IMR-90 (cell line): Measurements from ENCODE around the gene RIC8B. TPM values are rescaled to one million over a fixed set of nuclear protein-coding genes. Genes with fewer than 3 reads are reported as not detected.

Experiments used
- ATAC-seq: fragments of 200-7000 bp; cut with Tn5 transposase; 2 replicates; pipeline ENCODE4 v1.9.1; 2020; ENCODE audit warnings: low read depth, mild to moderate bottlenecking, moderate library complexity
- BruUV-seq: library from RNA; stranded (reverse); fragments of 400-500 nt; replicated peaks from 2 replicates; lab custom pipeline; 2021; lab: Mats Ljungman, UMichigan
- CTCF ChIA-PET: fragments of 300-600 bp; formaldehyde crosslinking; extraction: SDS; loops from one replicate; lab custom pipeline; 2021; ENCODE audit warnings: antibody characterized with exemption; lab: Yijun Ruan, JAX
- POLR2A ChIA-PET: fragments of 300-600 bp; sonication (Branson Sonifier 250); formaldehyde crosslinking; loops from one replicate; lab custom pipeline; 2022; ENCODE audit warnings: antibody characterized with exemption; ENCODE audit not compliant: unreplicated experiment; lab: Charles Lee
- DNase-seq: peaks from one replicate; pipeline ENCODE4 v3.0.0; 2013
- H2AFZ ChIP-seq: replicated peaks from 2 replicates; pipeline ENCODE3; 2013; ENCODE audit warnings: low read length, mild to moderate bottlenecking; ENCODE audit not compliant: poor library complexity
- H2AK5ac ChIP-seq: 2 replicates; pipeline ENCODE4 v1.6.1; 2013; ENCODE audit warnings: low read depth, low read length, inconsistent platforms
- H2AK9ac ChIP-seq: replicated peaks from 2 replicates; pipeline ENCODE3; 2013; ENCODE audit warnings: mild to moderate bottlenecking, low read depth, low read length, moderate library complexity; ENCODE audit not compliant: poor library complexity
- H2BK120ac ChIP-seq: 2 replicates; pipeline ENCODE4 v1.6.1; 2013; ENCODE audit warnings: low read depth, low read length, inconsistent platforms
- H2BK15ac ChIP-seq: 3 replicates; pipeline ENCODE4 v1.6.1; 2013; ENCODE audit warnings: low read depth, low read length, inconsistent platforms
- H2BK20ac ChIP-seq: 2 replicates; pipeline ENCODE4 v1.6.1; 2013; ENCODE audit warnings: low read depth, mild to moderate bottlenecking, inconsistent platforms, low read length, moderate library complexity
- H2BK5ac ChIP-seq: 2 replicates; pipeline ENCODE4 v1.6.1; 2013; ENCODE audit warnings: mild to moderate bottlenecking, low read depth, low read length, inconsistent platforms; ENCODE audit not compliant: poor library complexity, severe bottlenecking
- H3K14ac ChIP-seq: replicated peaks from 2 replicates; pipeline ENCODE4 v1.6.1; 2013; ENCODE audit warnings: low read depth, low read length, inconsistent platforms
- H3K18ac ChIP-seq: 2 replicates; pipeline ENCODE4 v1.6.1; 2013; ENCODE audit warnings: low read depth, low read length, control low read depth
- H3K23ac ChIP-seq: 2 replicates; pipeline ENCODE4 v1.6.1; 2013; ENCODE audit warnings: low read depth, low read length, inconsistent platforms
- H3K27ac ChIP-seq: 2 replicates; pipeline ENCODE4 v1.5.1; 2013; ENCODE audit warnings: mild to moderate bottlenecking, control low read depth, low read length; ENCODE audit not compliant: insufficient read depth
- H3K27me3 ChIP-seq: 2 replicates; pipeline ENCODE4 v1.6.1; 2013; ENCODE audit warnings: low read length; ENCODE audit not compliant: control insufficient read depth, insufficient read depth
- H3K36me3 ChIP-seq: 2 replicates; pipeline ENCODE4 v1.6.1; 2013; ENCODE audit warnings: low read length, mixed read lengths; ENCODE audit not compliant: control insufficient read depth, insufficient read depth
- H3K4ac ChIP-seq: 2 replicates; pipeline ENCODE4 v1.6.1; 2013; ENCODE audit warnings: low read depth, low read length, inconsistent platforms
- H3K4me1 ChIP-seq: 2 replicates; pipeline ENCODE4 v1.6.1; 2013; ENCODE audit warnings: low read length, mixed read lengths; ENCODE audit not compliant: control insufficient read depth, insufficient read depth
- H3K4me2 ChIP-seq: 2 replicates; pipeline ENCODE4 v1.6.1; 2013; ENCODE audit warnings: low read depth, mild to moderate bottlenecking, control low read depth, low read length, moderate library complexity
- H3K4me3 ChIP-seq: 2 replicates; pipeline ENCODE4 v1.5.1; 2013; ENCODE audit warnings: low read depth, mild to moderate bottlenecking, control low read depth, low read length, moderate library complexity; ENCODE audit not compliant: insufficient read depth
- H3K56ac ChIP-seq: 2 replicates; pipeline ENCODE4 v1.6.1; 2013; ENCODE audit warnings: low read length, inconsistent platforms; ENCODE audit not compliant: insufficient read depth; ENCODE audit errors: extremely low read depth
- H3K79me1 ChIP-seq, 2 experiments: 2 replicates each; pipeline ENCODE4 v1.6.1; 2013; ENCODE audit warnings: low read length in 2 of 2, inconsistent platforms in 1 of 2, low read depth in 1 of 2
- H3K9ac ChIP-seq: 2 replicates; pipeline ENCODE4 v1.6.1; 2013; ENCODE audit warnings: low read depth, low read length, control low read depth
- H3K9me1 ChIP-seq: 2 replicates; pipeline ENCODE4 v1.6.1; 2013; ENCODE audit warnings: low read length, inconsistent platforms; ENCODE audit not compliant: insufficient read depth
- H3K9me3 ChIP-seq: 2 replicates; pipeline ENCODE4 v1.6.1; 2013; ENCODE audit warnings: low read length; ENCODE audit not compliant: control insufficient read depth, insufficient read depth
- H4K20me1 ChIP-seq: 2 replicates; pipeline ENCODE4 v1.6.1; 2013; ENCODE audit warnings: low read length, inconsistent platforms; ENCODE audit not compliant: insufficient read depth
- H4K5ac ChIP-seq: 2 replicates; pipeline ENCODE4 v1.6.1; 2013; ENCODE audit warnings: mild to moderate bottlenecking, low read depth, low read length, control low read depth
- H4K8ac ChIP-seq, 2 experiments: 2 replicates each; pipeline ENCODE4 v1.6.1; 2013; ENCODE audit warnings: low read depth in 2 of 2, low read length in 2 of 2, control low read depth in 1 of 2, inconsistent platforms in 1 of 2
- H4K91ac ChIP-seq: 2 replicates; pipeline ENCODE4 v1.6.1; 2013; ENCODE audit warnings: low read depth, low read length, inconsistent platforms; ENCODE audit not compliant: insufficient read depth
- MAFK ChIP-seq: IDR thresholded peaks from 2 replicates; pipeline ENCODE4 v1.6.1; 2012; ENCODE audit warnings: low read depth, low read length, improper control_type of control experiment
- RAD21 ChIP-seq: IDR thresholded peaks from 2 replicates; pipeline ENCODE4 v1.6.1; 2012; ENCODE audit warnings: low read length, improper control_type of control experiment
- WGBS, 2 experiments: methylation state at CpG; one replicate each; pipeline versions ENCODE4 v1.1.5 to v1.1.7; 2013; ENCODE audit warnings: missing lambda C conversion rate in 2 of 2; ENCODE audit not compliant: insufficient read length in 1 of 2; ENCODE audit errors: extremely low coverage in 2 of 2; 5-methylcytosine and 5-hydroxymethylcytosine counted together
- dilution Hi-C: fragments of 300-500 bp; cut with HindIII; formaldehyde crosslinking; loops from one replicate; pipeline ENCODE4 v1.14.3; 2018; ENCODE audit warnings: low sequenced_read_pairs; ENCODE audit not compliant: unreplicated experiment
- in situ Hi-C: fragments of 300-500 bp; cut with MboI; formaldehyde crosslinking; loops from 3 replicates; pipeline ENCODE4 v1.14.3; 2019; ENCODE audit warnings: low sequenced_read_pairs, inconsistent platforms, mixed read lengths
- intact Hi-C: fragments of 100-400 bp; cut with micrococcal nuclease; formaldehyde crosslinking; loops from 2 replicates; pipeline ENCODE4 v1.10.0; 2022
- polyA plus RNA-seq, 3 experiments: library from polyadenylated mRNA; depleted of rRNA; stranded (reverse); fragments of >200 nt; gene quantifications; 2 replicates each; pipeline ENCODE4 v1.2.3, GENCODE V29; 2012; ENCODE audit warnings: low replicate concordance in 1 of 3
- total RNA-seq: library from RNA; depleted of rRNA; stranded (reverse); fragments of >200 nt; gene quantifications from 2 replicates; pipeline ENCODE4 v1.2.3, GENCODE V29; 2012
- TF ChIP-seq, protein P1 (sequence below): fragments of 150-350 bp; IDR thresholded peaks from 2 replicates; pipeline ENCODE4 v1.6.1; 2016; ENCODE audit warnings: low read depth, mild to moderate bottlenecking, low read length, moderate library complexity, borderline replicate concordance
- TF ChIP-seq, protein P2 (sequence below): conservative IDR thresholded peaks from 2 replicates; pipeline ENCODE4 v1.5.1; 2012; ENCODE audit warnings: mild to moderate bottlenecking, low read depth, low read length, improper control_type of control experiment

RIC8B gene
- total and polyA plus RNA-seq, 2 of the 4 experiments (the other 2 are of a cell fraction) = 5.5 to 19.5 TPM

DNA sequence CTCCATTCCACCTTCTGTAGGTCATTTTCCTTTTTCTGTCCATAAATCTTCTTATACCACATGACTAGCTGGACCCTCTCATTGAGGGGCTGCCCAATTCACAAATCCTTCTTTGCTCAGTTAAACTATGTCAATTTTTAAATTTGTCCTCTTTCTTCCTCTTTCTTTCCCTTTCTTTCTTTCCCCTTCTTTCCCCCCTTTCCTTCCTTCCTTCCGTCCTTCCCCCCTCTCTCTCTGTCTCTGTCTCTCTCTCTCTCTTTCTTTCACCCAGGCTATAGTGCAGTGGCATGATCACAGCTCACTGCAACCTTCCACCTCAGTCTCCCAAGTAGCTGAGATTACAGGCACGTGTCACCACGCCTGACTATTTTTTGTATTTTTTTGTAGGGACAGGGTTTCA lies 134.1 kb downstream of the RIC8B start:
- no peak overlapping the region for H3K4me2 ChIP-seq
- H3K18ac ChIP-seq = no peak overlapping the region
- BruUV-seq = no TSS peak
- ChIA-PET POLR2A (no interaction called here), CTCF (no interaction called here)
- WGBS, 2 experiments = no CpG with 5 or more reads among the region's 3 CpGs
- no peaks in the 10 kb centered on the region for H3K4me1 ChIP-seq
- no peaks in the 10 kb centered on the region for H3K36me3 ChIP-seq
- H2BK20ac ChIP-seq = no peak overlapping the region
- H4K8ac ChIP-seq = no peak overlapping the region
- intact Hi-C loops = no loop called here
- no peak overlapping the region for H4K91ac ChIP-seq
- no peak overlapping the region for H3K14ac ChIP-seq
- no peak overlapping the region for H2BK5ac ChIP-seq
- ATAC-seq (no peak), DNase-seq (no peak)
- H2BK120ac ChIP-seq = no peak overlapping the region
- H3K27me3 ChIP-seq = peaks cover 4% of the 10 kb centered on the region; the same call in 1 of the 2 replicates
- no peak overlapping the region for H2AK5ac ChIP-seq
- no peak overlapping the region for H3K4ac ChIP-seq
- no peaks in the 10 kb centered on the region; the same call in 1 of the 2 replicates for H3K9me1 ChIP-seq
- H3K23ac ChIP-seq = no peak overlapping the region
- no peak overlapping the region for H3K9ac ChIP-seq
- TF ChIP-seq RAD21 (no peak), MAFK (no peak)
- TF ChIP-seq, protein P1, sequence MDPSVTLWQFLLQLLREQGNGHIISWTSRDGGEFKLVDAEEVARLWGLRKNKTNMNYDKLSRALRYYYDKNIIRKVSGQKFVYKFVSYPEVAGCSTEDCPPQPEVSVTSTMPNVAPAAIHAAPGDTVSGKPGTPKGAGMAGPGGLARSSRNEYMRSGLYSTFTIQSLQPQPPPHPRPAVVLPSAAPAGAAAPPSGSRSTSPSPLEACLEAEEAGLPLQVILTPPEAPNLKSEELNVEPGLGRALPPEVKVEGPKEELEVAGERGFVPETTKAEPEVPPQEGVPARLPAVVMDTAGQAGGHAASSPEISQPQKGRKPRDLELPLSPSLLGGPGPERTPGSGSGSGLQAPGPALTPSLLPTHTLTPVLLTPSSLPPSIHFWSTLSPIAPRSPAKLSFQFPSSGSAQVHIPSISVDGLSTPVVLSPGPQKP = no peak
- TF ChIP-seq, protein P2, sequence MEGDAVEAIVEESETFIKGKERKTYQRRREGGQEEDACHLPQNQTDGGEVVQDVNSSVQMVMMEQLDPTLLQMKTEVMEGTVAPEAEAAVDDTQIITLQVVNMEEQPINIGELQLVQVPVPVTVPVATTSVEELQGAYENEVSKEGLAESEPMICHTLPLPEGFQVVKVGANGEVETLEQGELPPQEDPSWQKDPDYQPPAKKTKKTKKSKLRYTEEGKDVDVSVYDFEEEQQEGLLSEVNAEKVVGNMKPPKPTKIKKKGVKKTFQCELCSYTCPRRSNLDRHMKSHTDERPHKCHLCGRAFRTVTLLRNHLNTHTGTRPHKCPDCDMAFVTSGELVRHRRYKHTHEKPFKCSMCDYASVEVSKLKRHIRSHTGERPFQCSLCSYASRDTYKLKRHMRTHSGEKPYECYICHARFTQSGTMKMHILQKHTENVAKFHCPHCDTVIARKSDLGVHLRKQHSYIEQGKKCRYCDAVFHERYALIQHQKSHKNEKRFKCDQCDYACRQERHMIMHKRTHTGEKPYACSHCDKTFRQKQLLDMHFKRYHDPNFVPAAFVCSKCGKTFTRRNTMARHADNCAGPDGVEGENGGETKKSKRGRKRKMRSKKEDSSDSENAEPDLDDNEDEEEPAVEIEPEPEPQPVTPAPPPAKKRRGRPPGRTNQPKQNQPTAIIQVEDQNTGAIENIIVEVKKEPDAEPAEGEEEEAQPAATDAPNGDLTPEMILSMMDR = no peak
- no peaks in the 10 kb centered on the region for H3K79me1 ChIP-seq
- no peak overlapping the region for H3K27ac ChIP-seq
- no peak overlapping the region for H2AK9ac ChIP-seq
- in situ Hi-C loops = no loop called here
- no peak overlapping the region for H4K5ac ChIP-seq
- no peak overlapping the region for H3K4me3 ChIP-seq
- dilution Hi-C loops = loop anchor here (25.0 kb wide), 1 partner anchor 521 kb away; no protein-coding TSS in a partner anchor
- H2AFZ ChIP-seq = no peak overlapping the region
- H2BK15ac ChIP-seq = no peak overlapping the region
- H4K20me1 ChIP-seq = no peaks in the 10 kb centered on the region
- no peak overlapping the region for H3K56ac ChIP-seq
- no peaks in the 10 kb centered on the region for H3K9me3 ChIP-seq
